ENCODE measurements around the gene TCFL5.

Gene TCFL5

DNA sequence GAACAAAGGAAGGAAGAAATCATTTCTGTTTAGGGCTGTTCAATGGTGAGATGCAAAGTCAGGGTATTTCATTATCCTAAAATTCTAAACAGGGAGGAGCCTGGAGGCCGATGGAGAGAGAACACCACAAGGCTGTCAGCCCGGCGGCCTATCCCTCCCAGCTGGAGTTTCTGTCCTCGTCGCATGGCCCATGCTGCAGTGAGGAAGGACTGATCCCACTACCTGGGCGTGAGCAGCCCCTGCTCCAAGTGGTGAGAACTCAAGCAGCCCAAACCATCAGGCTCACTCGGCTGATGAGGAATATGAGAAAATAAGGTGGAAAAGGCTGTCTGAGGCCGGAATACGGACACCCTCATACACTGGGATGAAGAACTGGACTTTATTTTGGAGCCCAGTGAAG, 33.9 kb upstream of the TCFL5 start:
- no peak for DNase-seq (ENCODE audit: low read depth)

DNA sequence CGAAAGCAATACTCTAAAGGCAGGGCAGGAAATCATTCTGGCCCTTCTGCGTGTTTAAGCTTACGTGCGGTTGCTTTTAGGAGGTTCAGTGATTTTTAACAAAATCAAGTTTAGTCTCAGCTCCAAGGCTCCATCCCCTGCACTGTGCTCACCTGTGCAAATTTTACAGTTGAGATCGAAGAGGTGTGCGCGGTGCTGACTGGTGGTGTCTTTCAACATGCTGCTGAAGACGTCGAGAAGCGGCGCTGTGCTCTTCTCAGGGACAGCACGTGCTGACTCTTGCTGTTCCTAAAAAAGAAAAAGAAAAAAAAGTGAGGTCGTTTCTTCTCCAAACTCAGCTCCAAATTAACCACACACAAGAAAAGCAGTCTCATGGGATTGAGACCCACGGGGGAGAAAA, 32.6 kb upstream of the TCFL5 start:
- no peak for DNase-seq (ENCODE audit: low read depth)

DNA sequence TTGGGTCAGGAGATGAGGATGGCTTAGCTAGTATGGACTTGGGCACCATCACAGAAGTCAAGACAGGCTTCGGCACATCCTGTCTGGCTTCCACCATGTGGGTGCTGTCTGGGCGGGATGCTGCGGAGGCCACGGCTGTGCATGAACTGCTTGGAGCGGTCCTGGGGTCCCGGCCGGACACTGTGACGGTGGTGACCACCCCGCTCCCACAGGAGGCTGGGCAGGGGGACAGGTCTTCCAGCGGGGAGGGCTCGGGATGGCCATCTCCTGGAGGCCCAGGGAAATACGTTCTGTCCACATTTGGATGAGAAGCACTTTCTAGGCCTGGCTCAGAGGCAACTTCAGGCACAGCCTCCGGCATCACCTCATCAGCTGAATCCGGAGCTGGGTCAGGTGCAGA, 32.1 kb upstream of the TCFL5 start:
- no peak for DNase-seq (ENCODE audit: low read depth)

DNA sequence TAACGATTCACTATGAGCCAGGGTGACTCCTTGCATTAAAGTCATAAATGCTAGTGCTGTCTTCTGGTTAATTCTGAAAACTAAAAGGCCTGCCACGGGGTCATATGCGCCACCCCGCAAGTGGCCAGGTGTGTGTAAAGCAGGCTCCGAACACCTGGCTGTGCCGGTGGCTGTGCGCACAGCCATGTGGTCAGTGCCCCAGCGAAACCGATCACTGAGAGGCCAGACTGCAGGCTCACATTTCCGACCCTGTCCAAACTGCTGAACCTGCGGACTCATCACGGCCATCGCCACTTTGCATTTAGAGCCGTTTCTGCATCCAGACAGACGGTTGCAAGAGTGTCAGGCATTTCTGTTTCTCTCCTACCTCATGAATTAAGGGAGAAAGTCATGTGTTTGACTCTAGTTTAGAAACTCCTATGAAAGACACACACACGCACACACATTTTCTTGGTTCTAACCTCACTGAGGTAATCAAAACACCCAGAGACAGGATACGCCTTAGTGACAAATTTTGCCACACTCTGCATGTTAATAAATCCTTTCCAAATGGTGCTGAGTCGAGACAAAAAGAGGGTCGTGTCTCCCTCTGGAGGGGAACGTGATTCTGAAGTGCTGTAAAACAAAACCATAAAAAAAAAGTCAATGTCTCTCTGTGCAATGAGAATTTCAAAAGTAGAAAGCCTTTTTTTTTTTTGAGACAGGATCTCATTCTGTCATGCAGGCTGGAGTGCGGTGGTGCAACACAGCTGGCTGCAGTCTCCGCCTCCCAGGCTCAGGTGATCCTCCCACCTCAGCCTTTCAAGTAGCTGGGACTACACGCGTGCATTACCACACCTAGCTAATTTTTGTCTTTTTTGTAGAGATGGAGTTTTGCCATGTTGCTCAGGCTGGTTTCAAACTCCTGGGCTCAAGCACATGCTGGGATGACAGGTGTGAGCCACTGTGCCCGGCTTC, 31.0 kb upstream of the TCFL5 start:
- DNase-seq (ENCODE audit: low read depth) = no peak

DNA sequence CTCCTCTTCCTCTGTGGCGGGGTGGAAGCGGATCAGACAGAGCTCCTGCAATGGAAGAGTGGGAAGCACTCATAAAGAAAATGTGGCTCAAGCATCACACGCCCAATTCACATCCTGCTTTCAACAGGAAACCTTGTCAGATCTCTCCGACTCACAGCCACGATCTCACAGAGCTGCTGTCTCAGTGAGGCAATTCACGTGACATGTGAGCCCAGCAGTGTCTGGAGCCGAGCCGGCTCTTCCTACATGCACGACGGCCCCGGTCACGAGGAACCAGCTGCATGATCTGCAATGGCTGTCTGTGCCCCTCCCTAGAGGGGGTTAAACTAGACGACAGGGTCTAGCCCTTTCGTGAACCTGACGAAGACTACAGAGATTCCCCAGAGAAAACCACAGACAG, 29.5 kb upstream of the TCFL5 start:
- no peak for DNase-seq (ENCODE audit: low read depth)

DNA sequence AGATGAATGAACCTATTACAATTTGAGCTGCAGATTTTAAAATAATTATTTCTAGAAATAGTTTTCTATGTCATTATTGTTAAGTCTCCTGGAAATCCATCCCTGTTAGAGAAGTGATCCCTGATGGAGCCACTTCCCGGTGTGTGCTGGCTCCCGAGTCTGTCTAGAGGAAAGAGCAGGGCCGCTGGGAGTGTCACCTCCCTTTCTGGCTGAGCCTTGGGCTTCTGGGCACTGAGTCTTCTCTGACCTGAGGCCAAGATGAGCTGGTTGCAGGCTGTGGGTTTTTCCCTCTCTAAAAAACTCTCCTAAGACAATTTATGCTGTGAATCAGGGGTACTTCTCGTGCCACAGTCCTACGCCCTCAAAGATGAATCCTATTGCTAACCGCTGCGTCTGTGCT, 28.8 kb upstream of the TCFL5 start:
- DNase-seq (ENCODE audit: low read depth) = no peak

DNA sequence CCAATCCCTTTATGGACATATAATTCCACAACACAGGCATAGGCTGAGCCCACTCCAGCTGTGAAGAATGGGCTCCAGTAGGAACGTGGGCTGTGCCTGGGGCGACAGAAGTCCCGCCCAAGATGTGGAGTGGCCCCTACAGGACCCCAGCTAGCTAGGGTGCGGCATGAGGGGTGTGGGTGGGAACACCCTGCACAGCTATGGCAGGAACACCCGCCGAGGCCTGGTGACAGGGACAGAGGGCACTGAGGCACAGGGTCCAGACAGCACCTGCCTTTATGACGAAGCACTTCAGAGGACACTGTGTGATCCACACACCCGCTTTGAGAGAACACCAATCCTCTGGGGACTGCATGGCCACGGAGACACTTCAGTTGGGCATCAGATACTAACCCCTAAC, 28.2 kb upstream of the TCFL5 start:
- DNase-seq (ENCODE audit: low read depth) = no peak

DNA sequence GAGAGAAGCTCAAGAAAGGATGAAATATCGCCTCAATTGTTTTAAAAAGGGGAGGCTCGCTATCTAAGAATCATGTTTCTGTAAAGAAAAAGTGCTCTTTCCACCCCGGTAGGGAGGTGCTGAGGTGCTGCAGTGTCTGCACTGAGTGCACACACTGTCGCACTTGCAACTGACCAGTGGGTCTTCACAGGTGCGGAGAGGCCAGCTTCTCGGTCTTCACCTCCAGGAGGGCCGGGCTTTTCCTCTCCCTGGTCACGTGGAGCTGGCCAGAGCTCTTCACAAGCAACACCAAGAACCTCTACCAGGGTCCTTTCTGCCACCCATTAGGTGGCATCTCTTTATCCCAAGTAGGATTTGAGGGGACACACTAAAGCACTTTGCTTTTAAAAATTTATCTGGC, 27.8 kb upstream of the TCFL5 start:
- DNase-seq (ENCODE audit: low read depth) = no peak

DNA sequence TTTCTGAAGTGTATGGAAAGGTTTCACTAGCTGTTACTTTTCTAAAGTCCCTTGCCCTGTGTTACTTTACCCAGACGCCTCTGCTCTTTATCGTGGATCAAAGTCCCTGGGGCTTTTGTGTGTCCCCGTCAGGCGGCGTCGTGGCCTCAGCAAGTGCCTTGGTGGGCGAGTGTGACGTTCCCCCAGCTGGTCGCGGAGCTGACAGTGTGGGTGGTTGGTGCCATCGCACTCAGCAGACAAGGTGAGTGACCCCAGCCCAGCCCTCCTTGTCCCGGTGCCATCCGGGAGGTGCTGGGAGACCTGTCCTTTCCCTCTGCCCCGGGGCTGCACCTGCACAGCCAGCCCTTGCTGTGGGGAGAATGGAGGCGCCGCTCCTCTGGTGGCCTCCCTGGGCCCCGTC, 27.3 kb upstream of the TCFL5 start:
- no peak for DNase-seq (ENCODE audit: low read depth)

DNA sequence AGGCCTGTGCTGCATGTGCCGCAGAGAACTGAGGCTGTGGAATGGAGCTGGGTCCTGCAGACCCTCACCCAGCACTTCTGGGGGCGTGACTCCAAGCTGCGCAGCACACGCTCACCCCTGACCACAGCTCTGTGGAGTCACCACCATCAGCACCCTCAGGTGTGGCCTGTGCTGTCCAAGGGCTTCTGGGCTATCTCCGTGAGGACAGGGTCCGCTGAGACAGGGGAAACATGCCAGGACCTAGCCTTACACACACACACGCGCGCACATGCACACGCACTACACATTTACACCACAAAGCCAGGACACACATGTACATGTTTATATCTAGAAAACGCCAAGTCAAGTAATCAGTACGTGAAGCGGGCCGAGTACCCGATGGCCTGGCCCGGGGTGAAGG, 26.8 kb upstream of the TCFL5 start:
- DNase-seq (ENCODE audit: low read depth) = no peak

DNA sequence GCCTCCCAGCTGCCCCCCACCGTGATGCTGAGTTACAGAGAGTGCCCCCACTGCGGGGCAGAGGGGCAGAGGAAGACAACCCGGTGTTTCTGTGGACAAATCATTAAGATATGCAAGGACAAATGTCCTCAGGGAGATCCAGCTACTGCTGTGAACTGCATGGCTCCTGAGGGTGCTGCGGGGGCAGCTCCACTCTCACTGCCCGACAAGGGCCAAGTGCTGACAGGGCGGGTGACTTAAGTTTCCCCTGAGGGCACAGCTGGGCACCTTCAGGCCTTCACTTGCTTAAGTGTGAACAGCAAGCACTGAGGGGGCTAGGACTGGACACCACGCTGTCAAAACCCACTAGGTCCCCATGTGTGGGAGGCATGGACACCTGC, 26.2 kb upstream of the TCFL5 start:
- DNase-seq (ENCODE audit: low read depth) = no peak

DNA sequence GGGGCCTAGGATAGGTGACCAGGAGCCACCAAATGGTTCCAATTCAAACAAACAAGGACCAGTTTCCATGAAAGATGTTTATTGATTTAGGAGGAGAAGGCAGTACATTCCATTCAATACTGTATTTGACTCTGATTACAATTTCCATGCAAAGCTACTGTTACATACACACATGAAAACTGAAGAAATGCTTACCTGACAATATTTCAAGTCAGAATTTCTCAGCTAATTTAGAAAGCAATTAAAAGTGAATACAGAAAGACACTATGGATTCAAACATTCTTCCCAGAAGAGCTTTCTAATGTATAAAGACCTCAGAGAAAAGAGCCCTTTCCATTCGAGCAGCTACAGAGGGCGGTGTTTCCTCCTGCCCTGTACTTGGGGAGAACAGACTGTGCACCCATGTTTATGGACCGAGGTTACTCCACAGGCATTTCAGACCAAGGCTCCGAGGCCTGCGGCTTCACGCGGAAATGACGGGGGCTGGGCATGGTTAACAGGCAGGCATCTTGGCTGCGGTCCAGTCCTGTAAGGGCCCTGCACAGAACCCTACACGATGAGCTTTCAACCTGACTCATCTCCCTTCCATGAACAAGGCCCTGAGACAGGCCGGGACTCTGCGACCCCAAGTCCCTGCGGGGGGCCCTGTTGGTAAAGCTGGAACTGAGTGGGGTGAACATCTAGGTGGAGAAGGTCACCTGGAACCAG, 25.7 kb upstream of the TCFL5 start:
- no peak for DNase-seq (ENCODE audit: low read depth)

DNA sequence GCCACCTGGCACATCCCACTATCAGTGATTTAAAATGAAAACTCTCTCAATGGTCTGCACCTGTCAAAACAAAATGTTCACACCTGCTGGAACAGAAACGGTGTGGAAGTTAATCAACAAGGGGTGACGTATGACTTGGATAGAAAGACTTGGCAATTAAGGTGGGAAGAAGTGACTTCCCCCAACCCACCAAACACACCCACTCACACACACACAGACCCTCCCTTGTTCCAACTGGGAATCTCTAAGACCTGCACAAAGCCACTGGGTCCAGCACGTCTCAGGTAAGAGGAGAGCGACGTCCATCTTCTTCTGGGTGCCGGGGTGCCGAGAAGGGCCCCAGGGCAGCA, 25.1 kb upstream of the TCFL5 start:
- no peak for DNase-seq (ENCODE audit: low read depth)

DNA sequence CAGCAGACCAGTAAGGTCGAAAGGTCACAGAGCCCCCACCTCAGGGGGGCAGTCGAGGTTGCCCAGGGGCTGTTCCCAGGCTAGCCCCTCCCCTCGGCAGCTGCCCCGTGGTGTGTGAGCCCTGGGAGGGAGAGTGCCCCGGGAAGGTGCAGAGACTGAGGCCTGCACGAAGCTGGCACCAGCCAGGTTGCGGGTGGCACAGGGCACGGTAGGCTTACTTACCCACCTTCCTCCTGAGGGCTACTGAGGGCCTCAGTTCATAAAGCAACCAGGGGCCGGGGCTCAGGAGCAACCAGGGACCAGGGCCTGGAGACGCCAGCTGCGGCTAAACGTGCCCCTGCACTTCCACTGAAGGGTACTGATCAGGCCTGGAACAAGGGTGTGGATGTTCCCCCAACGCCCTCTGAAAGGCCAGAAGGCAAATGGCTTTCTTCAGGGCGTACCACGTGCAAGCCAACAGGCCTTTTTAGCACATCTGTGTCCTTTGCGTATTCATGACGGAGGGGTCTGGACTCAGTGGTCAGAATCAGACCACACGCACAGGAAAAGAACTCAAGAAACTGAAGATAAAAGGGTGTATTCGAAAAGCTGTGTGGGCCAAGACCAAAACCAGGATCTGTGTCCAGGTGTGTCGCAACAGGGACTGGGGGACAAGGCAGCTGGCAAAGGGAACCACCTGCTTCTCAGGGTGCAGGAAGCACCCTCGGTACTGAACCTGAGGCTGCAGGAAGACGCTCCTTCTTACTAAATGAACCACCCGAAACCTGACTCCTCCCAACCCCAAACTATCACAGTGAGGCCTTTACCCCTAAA, 24.5 kb upstream of the TCFL5 start:
- no peak for DNase-seq (ENCODE audit: low read depth)

DNA sequence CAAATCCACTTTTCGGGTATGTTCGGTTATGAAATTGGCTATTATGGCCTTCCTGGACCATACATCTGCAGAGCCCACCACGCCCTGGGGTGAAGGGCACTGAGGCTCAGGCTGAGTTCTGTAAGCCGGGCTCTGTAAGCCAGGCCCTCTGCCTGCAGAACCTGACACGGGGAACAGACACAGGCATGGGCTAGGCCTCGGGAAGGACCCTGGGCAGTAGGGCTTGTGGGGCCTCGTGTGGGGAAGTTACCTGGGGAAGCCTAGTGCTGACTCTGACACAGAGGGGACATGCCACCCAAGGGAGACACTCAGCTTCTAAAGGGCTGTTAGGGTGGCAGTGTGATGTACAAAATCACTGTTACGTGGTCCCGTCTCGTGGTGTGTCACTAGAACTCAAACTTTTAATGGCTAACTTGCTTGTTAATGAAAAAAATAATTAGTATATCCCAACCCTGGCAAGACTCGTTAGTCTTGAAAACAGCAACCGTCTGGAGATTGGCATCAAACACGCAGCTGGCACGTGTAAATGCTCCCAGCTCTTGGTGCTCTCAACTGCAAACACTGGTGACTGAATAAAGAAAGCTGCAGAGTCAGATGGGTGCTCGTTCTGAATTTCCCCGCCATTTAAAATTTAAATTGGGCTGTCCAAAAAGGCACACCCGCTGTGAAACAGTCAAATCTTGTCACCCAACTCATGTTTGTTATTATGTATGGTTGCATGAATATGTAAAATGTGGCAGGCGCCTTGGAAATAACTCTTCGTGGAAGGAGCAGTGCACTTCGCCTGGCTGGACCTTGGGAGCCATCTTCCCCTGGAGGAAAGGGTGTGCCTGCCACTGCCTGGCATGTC, 23.6 kb upstream of the TCFL5 start:
- no peak for DNase-seq (ENCODE audit: low read depth)

DNA sequence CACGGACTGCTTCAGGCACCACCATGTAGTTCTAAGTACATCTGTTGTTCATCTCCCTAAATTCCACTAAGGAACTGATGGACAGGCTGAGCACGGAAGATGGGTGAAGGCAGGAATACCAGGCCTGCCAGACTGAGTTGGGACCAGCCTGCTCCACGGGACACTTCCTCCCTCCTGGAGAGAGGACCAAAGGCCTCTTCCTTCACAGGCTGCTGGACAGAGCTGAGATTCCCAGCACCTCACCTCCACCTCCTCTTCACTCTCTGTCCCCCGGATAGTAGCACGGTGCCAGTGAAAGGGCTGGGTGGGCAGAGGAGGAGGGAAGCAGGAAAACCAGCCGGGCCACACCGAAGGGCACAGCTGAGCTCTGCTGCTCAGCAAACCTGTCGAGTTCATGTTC, 22.9 kb upstream of the TCFL5 start:
- no peak for DNase-seq (ENCODE audit: low read depth)

DNA sequence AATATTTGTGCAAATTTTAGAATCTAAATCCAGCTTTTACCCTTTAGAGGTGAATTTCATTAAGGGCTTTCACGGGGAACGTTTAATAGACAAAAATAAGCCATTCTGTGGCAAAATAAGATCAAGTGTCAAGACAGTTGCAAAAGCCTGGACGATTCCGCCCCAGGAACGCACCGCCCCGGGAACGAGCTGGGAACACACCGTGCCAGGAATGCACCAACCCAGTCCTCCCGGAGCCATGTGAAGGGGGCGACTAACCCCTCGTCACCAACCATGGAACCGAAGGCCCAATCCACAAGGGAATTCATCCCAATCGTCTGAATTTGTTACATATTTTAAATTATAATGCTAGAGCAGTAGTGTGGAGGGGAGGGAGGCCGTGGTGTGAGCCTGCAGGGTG, 20.8 kb upstream of the TCFL5 start:
- DNase-seq (ENCODE audit: low read depth) = no peak

DNA sequence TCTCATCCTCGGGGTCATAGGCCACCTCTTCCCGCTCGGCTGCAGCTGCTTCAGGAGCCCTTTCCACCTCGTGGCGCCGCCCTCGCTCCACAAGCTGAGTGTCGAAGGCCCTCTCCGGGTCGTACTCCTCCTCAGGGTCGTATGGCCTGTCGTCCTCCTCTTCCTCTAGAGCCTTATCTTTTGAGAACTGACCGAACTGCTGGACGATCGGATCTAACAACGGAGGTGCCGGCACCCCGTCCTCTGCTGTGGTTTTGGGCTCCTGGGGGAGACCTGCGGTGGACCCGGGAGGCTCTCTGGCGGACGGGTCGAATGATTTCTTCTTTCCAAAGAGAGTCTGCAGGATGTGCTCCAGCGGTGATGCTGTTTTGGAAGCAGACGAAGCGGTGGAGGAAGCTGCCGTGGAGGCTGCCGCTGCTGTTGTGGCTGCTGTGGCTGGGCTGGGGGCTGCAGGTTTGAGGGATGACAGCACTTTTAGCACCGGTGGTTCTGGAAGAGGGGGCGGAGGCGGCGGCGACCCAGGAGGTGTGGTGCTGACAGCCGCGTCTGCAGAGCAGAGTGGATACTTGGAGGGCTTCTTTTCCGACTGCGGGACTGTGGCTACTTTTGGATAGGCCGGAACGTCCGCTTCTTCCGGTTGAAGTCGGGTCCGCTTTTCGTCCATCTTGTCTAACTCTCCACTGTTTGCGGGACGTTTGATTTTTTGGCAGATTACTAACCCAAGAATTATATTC, 20.2 kb upstream of the TCFL5 start:
- DNase-seq (ENCODE audit: low read depth) = no peak

DNA sequence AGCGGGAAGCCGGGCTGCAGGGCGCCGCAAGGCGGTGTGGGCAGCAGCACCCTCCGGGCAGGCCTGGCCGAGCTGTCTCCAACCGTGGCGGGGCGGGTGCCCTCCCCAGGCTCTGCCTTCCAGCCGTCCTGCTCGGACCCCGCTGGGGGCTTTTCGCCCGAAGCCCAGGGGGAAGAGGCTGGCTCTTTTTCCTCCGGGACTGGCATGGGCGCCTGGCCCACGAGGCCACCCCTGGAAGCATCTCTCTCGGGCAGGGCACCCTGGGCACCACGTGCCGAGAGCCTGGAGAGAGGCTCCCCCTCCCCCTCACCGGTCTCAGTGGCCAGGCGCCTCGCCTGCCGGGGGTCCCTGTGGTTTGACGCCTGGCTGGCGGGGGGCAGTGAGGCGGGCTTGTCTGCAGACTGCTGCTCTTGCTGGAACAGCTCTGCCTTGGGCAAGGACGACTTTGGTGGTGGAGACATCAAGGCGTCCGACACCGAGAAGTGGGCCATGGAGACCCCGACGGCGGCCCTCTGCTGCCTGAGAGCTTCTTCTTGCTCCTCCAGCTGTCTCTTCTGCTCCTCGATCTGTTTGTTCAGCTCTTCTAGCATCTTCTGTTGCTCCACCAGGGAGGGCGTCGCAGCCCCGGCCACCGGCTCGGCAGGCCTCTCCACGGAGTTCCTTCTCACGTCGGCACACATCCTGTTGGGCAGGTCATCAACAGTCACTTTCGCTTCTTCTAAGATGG, 19.5 kb upstream of the TCFL5 start:
- DNase-seq (ENCODE audit: low read depth) = no peak

DNA sequence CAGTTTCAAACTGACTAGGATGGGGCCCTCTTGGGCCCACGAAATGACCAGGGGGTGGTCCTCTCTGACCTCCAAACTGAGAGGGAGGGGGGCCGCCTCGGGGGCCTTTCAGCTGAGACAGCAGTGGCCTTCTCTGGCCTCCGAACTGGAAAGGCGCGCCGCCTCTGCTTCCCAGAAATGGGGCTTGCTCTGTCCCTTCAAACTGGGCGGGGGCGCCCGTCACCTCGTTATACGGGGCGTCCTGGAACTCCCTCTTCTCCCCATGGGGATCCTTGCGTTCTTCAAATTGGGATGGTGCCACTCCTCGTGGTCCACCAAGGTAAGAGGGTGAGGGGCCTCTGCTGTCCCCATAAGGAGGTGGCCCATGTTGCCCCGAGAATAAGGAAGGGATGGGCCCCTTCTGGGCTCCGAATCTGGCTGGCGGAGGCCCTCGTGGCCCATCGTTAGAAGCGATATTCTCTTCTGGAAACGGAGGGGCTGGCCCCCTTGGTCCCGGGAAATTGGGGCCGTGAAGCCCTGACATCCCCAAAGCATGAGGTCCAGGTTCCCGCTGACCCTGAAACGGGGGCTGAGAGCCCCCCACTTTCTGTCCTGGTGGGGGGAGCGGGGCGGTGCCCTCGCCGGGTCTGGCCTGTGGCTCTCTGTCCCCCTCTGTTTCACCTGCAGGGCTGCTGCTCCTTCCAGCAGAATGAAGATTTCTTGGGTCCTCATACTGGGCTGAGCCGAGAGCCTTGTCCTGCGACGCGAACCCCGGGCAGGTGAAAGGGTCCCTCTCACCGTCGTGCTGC, 18.7 kb upstream of the TCFL5 start:
- no peak for DNase-seq (ENCODE audit: low read depth)

All from activated gamma-delta T cell treated with anti-CD3 and anti-CD28 coated beads, Interleukin-2, amount 50 U/mL, for 16 hours (primary cell).